HL-60/S4 (cell line): ENCODE data around the gene C2.

Experiments
- in situ Hi-C: fragments of 300-500 bp; cut with MboI; formaldehyde crosslinking; loops from 2 replicates; pipeline ENCODE4 v1.14.3; 2022; ENCODE audit warnings: low sequenced_read_pairs

C2 gene

GRCh38 chr6:31952890-31953289 is 25.4 kb downstream of the C2 start:
- in situ Hi-C loops: no loop called here

DNA sequence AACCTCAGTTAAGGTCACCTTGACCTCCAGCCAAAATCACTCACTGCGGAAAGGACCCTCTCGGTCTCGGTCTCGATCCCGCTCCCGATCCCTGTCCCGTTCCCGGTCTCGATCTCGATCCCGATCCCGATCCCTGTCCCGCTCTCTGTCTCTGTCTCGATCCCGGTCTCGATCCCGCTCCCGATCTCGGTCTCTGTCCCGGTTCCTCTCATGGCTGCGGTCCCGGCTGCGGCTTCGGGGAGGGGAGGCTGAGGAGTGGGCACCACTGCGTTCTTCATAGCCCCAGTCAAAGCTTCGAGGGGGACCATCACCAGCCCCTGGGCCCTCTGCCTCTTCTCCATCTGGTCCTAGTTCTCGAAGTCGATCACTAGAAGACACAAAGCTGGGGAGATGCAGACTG is 27.0 kb downstream of the C2 start:
- in situ Hi-C loops: no loop called here

DNA sequence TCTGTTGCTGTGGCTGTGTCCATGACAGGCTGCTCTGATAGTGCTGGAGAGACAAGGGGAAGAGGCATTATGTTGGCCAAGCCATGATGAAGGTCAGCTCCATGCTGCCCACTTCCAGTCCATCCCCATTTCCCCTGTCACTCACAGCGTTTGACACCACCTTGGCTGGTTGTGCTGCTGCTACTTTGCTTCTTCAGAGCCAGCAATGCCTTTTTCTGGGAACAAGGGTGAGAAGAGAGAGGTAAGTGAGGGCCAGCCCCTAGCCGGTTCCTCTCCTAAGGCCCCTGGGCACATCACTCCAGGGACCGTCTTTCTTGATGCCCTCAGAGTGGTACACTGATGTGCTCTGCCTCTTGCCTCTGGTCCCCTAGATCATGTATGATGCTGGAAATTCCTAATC is 29.3 kb downstream of the C2 start:
- in situ Hi-C loops: no loop called here

GRCh38 chr6:31958412-31958740 is 30.9 kb downstream of the C2 start:
- in situ Hi-C loops: no loop called here

DNA sequence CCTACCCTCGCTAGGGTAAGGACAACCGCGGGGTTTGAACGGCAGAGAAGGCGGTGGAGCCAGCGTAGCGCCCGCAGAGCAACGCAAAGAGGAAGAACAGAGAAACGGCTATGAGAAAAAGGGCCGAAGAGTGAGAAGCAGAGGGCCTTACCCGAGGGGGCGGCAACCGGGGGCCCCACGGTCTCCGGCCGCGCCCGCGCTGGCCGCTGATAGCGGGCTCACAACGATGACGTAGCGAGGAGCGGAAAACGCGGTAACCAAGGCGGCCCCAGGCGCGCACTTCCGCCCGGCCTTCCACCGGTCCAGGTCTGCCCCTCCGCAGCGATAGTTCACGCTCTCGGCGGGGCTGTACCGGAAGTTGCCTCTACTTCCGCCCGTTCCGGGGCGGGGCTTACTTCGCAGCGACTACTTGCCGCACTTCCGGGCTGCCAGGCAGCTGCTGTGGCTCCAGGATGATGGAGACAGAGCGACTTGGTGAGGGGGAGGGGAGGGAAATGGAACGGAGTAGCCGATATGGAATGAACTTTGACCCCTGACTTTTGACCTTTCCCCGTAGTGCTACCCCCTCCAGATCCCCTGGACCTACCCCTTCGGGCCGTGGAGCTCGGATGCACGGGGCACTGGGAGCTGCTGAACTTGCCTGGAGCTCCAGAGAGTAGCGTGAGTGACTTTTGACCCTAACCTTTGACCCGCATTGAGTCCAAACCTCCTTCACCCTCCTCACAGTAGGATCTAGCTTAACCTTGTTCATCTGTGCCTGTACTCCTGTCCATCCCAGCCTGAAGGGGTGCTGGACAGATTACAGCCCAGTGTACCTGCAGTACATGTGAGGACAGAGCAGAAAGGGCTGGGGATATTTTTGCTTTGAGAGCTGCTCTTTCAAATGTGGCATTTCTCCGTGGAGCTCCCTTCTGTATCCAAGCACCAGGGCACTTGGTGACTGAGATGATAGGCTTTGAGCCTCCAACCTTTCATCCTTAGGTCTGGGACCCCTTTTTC is 31.5 kb downstream of the C2 start, which contains the start of the genes NELFE and SKIC2:
TSS of gene NELFE (minus strand) at position 231 of the 999 bp plus-strand sequence. CDS start 525 bp downstream, outside the sequence.
TSS of gene SKIC2 (plus strand) at position 435 of the 999 bp plus-strand sequence. CDS start at position 453, 18 bp downstream.
- in situ Hi-C loops: no loop called here

DNA sequence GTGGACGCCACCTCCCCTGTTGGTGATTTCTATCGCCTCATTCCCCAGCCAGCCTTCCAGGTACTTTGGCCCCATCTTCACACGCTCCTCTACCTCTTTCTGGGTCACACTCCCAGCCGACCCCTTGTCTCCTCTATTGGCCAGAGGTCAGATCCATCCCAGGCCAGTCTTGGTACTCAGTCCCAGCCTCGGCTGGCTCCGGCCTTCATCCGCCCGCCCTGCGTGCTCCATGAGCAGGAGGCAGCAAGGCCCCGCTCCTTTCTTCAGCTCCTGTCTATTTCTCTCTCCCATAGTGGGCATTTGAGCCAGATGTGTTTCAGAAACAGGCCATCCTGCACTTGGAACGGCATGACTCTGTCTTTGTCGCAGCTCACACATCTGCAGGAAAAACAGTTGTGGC is 34.1 kb downstream of the C2 start:
- in situ Hi-C loops: no loop called here

DNA sequence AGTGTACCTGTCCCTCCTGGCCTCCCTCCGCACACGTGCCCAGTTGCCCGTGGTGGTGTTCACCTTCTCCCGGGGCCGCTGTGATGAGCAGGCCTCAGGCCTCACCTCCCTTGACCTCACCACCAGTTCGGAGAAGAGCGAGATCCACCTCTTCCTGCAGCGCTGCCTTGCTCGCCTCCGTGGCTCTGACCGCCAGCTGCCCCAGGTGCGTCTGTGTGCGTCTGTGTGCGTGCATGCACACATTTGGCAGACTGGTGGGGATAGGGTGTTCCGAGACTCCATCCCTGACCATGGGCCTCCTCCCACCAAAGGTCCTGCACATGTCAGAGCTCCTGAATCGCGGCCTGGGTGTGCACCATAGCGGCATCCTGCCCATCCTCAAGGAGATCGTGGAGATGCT is 36.4 kb downstream of the C2 start:
- in situ Hi-C loops: no loop called here

DNA sequence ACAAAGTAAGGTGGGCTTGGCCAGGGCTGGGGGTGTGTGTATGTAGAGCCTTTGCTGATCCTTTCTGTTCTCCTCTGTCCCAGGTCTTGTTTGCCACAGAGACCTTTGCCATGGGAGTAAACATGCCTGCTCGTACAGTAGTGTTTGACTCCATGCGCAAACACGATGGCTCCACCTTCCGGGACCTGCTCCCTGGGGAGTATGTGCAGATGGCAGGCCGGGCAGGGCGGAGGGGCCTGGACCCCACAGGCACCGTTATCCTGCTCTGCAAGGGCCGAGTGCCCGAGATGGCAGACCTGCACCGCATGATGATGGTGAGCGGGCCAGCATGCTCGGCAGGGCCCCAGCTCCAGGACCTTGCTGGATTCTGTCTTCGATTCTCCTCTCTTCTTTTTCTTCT is 38.2 kb downstream of the C2 start:
- in situ Hi-C loops: no loop called here

GRCh38 chr6:31966506-31966905 is 39.0 kb downstream of the C2 start:
- in situ Hi-C loops: no loop called here

DNA sequence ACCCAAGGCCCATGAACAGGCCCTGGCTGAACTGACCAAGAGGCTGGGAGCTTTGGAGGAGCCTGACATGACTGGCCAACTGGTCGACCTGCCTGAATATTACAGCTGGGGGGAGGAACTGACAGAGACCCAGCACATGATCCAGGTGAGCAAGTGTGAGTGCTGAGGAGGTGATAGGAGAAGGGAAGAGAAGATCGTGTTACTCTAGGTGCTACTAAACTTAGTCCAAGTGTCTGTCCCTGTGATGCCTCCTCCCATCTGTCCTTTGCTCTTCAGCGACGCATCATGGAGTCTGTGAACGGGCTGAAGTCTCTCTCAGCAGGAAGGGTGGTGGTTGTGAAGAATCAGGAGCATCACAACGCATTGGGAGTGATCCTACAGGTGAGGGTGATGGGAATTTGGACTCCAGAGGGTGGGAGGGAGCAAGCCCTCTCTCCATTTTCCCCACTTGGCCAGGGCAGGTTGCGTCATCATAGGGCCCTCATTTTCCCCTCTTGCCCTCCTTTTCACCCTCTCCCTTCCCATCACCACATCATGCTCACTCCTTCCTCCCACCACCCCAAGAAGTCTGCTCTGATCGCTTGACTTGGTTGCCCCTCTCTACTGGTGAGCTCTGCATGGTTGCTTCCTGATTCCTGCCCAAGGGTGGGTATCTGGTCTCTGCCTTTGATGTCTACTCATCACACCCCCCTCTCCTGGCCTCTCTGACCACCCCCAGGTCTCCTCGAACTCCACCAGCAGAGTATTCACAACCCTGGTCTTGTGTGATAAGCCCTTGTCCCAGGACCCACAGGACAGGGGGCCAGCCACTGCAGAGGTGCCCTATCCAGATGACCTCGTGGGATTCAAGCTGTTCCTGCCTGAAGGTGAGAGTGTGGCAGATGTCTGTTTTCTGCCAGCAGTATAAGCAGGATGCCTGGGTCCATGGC is 39.7 kb downstream of the C2 start:
- in situ Hi-C loops: no loop called here

DNA sequence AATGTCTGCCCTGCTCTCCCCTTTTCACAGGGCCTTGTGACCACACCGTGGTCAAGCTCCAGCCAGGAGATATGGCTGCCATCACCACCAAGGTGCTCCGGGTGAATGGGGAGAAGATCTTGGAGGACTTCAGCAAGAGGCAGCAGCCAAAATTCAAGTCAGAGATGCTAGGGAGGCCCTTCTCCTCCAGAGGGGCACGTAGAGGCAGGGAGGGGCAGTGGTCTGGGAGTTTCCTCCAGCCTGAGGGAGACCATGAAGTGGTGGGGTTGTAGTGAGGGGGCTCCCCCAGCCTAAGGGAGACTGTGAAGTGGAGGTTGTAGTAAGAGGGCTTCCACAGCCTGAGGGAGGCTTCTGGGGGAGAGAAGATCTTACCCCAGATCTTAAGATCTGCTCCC is 40.4 kb downstream of the C2 start:
- in situ Hi-C loops: no loop called here

- in situ Hi-C loops: no loop called here
Measured at GRCh38 chr6:31968326-31968725, 40.8 kb downstream of the C2 start.

DNA sequence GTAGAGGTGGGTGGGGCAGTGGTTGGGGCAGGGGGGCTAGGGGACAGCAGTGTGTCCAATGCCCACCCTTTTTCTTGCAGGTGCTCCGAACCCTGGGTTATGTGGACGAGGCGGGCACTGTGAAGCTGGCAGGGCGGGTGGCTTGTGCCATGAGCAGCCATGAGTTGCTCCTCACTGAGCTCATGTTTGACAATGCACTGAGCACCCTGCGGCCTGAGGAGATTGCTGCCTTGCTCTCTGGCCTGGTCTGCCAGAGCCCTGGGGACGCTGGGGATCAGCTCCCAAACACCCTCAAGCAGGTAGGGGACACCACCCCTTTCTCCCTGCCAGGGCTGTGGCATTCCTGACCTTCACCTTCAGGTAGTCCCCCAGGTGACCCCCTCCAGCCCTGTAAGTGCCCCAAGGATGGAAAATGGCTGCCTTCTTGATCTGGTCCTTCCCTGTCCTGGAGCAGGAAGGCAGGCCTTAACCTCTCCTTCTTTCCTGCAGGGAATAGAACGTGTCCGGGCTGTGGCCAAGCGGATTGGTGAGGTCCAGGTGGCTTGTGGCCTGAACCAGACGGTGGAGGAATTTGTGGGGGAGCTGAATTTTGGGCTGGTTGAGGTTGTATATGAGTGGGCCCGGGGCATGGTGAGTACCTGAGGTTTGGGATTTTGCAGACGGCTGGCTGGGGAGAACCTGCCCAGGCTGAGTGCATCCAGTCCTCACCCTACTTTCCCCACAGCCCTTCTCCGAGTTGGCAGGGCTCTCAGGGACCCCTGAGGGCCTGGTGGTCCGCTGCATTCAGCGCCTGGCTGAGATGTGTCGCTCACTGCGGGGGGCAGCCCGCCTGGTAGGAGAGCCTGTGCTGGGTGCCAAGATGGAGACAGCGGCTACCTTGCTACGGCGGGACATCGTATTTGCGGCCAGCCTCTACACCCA is 41.5 kb downstream of the C2 start:
- in situ Hi-C loops: no loop called here

GRCh38 chr6:31969712-31970603 is 42.4 kb downstream of the C2 start:
- in situ Hi-C loops: no loop called here

DNA sequence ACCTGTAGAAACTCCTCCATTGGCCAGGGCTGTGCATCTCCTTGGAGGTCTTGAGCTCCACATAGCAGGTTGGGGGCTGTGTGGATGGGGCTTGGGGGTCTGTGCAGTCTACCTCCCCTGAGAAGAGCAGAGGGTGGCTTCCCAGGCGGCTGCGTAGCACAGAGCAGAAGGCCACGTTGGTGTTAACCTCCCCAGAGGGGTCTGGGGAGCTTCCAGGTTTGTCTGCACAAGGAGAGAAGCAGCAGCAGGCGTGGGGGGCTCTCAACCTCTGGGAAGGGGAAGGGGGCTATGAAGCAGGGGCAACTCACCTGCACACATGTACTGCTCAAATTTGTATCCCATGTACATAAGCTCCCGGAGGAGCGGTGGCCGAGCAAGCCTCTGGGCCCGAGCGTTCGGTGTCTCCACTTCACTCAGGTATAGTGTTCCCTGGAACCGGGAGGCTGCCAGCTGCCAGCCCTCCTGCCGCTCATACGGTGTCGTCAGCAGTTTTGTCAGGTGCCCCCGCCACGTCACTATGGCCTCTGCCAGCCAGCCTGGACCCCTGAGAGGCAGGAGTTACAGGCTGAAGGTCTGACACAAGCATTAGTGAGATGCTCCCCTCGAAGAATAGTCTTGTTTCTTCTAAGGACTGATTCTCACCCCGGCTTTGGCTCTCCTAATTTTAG is 43.2 kb downstream of the C2 start:
- in situ Hi-C loops: no loop called here

DNA sequence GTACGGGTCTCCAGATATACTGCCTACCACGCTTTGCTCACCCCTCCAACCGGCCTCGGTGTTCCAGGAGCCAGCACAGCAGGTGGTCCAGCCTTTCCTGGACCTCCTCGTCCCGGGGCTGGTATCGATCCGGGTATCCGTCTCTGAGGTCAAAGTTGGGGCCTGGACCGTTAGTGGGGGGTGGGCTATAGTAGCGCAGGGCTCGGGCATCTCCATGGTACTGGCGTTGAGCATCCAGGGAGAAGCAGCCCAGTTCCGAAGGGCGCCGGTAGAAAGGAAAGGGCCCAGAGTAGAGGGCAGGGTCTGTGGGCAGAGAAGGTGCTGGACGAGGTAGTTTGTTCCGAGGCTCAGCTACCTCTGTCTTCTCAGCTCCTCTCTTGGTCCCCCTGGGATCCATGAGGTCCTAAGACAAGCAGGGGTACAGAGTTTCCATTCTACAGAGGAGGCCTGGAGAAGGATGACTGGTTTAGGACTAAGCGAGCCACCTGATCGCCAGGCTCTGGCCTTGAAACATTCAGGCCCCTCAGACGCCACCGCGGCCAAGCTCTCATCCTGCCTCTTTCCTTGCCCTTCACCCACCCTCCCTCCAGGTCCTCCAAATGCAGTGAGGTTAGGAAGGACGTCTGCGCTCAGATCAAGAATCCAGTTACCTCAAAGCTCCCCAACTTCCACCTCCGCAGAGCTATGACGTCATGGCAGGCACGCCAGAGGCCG is 43.9 kb downstream of the C2 start:
- in situ Hi-C loops: no loop called here

GRCh38 chr6:31971993-31972708 is 44.6 kb downstream of the C2 start, which contains the start of gene DXO:
DXO (minus strand) TSS chr6:31972138; CDS start chr6:31971675, 463 bp downstream.
- in situ Hi-C loops: no loop called here
